Ovary (tissue), 9 donors: ENCODE measurements around the gene FAM229A. TPM values are rescaled to one million over a fixed set of nuclear protein-coding genes. Genes with fewer than 3 reads are reported as not detected.

Experiments used
- DNase-seq, 5 donors: peaks; one replicate each; pipeline ENCODE4 v3.0.0-alpha.2; 2019 to 2020
- H3K27ac ChIP-seq, 2 donors: fragments of 200-600 bp; one replicate each; pipeline versions ENCODE4 v1.5.1 to v1.8.0; 2019 to 2022
- H3K27me3 ChIP-seq: fragments of 200-600 bp; one replicate; pipeline ENCODE4 v1.8.0; 2022
- H3K36me3 ChIP-seq: fragments of 200-600 bp; sonication (generic); one replicate; pipeline ENCODE4 v1.5.1; 2019
- H3K4me1 ChIP-seq: one replicate; pipeline ENCODE4 v1.8.1; 2013; ENCODE audit warnings: mild to moderate bottlenecking, moderate library complexity; ENCODE audit not compliant: insufficient read depth
- H3K4me3 ChIP-seq: fragments of 200-600 bp; sonication (generic); one replicate; pipeline ENCODE4 v1.5.1; 2017
- H3K9me3 ChIP-seq, 2 donors: fragments of 200-600 bp in 1 of 2; sonication (generic) in 1 of 2; one replicate each; pipeline versions ENCODE4 v1.5.1 to v1.8.1; 2013 to 2019; ENCODE audit warnings: mild to moderate bottlenecking in 1 of 2, moderate library complexity in 1 of 2
- CTCF ChIP-seq, 3 donors: fragments of 450-650 bp in 2 of 3; fragments of 200-600 bp in 1 of 3; IDR thresholded peaks; one replicate each; pipeline versions ENCODE4 v1.5.1 to v1.8.0; 2016 to 2022; ENCODE audit warnings: antibody characterized with exemption in 3 of 3, mild to moderate bottlenecking in 1 of 3
- EP300 ChIP-seq: sonication (generic); formaldehyde crosslinking; IDR thresholded peaks from one replicate; pipeline ENCODE4 v1.6.1; 2017; ENCODE audit warnings: antibody characterized with exemption
- POLR2A ChIP-seq: fragments of 450-650 bp; IDR thresholded peaks from one replicate; pipeline ENCODE4 v1.6.1; 2017; ENCODE audit warnings: antibody characterized with exemption, mild to moderate bottlenecking, moderate library complexity
- WGBS, 3 donors: extraction: QIAGEN DNeasy Blood & Tissue Kit in 1 of 3; methylation state at CpG; one replicate each; pipeline versions ENCODE4 v1.1.5 to v1.1.7; 2013 to 2017; 5-methylcytosine and 5-hydroxymethylcytosine counted together
- intact Hi-C, 4 donors: fragments of 100-400 bp; cut with DNase I; formaldehyde crosslinking; loops; one replicate each; pipeline versions ENCODE4 v1.11.0 to v1.15.1; 2022 to 2023
- polyA plus RNA-seq, 2 donors: library from polyadenylated mRNA; stranded (reverse); fragments of 200-250 nt in 1 of 2; fragments of 350-450 nt in 1 of 2; fragmentation: Illumina TruSeq in 1 of 2; extraction: RNeasy Lipid Tissue Mini Kit (QIAGEN cat#74804) in 1 of 2; gene quantifications; one replicate each; pipeline ENCODE4 v1.2.3, GENCODE V29; 2013 to 2014
- total RNA-seq, 7 donors: library from RNA; depleted of rRNA in 2 of 7; stranded (reverse); fragments of >200 nt in 2 of 7; fragmentation: NEBNext Ultra II Directional in 3 of 7; extraction: Animal tissue kit (Norgen Biotek cat#: 25700) in 3 of 7; gene quantifications; one replicate each; pipeline versions ENCODE4 v1.1.0 to v1.2.4, GENCODE V29; 2016 to 2023
- donor health status: DM: no; HTN: no; CAD: no; lungs with moderate emphysema.
- donor health status: DM: no; HTN: no; CAD: no.
- donor health status: Bipolar disorder and iron deficiency.
- donor health status: DM: yes; HTN: yes; CAD: no.
- donor health status: DM: no; HTN: no; CAD: no.
- donor health status: DM: yes; HTN: yes; CAD: no.

The FAM229A gene
- total and polyA plus RNA-seq, 9 donors = 3.0 to 27.0 (median 14.0) TPM

DNA sequence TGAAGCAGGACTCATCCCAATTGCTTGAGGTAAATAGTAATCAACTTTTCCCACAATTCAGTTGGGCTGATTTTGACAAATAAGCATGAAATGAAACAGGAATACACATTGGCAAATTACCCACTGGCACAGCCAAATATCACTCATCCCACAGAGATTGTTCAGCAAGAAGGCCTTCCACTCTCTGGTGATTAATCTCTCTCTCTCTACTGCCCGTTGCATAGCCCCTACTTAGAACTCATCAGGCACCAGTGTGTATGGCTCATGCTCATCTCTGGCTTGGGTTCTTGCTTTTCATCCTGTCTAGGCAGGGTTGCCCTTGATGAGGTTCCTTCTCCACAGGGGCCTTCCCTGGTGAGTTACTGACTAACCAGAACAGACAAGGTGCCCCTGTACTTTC, 30.9 kb upstream of the FAM229A start:
- Histone ChIP-seq H3K36me3 (no peaks in the 10 kb centered on the region), H3K27me3 (no peaks in the 10 kb centered on the region), H3K27ac (peak overlapping the region in 1 of 2 donors; percentile 14), H3K4me3 (peak overlapping the region; percentile 67), H3K4me1 (peaks cover 18% of the 10 kb centered on the region), H3K9me3 (no peaks in the 10 kb centered on the region)
- DNase-seq = no peak
- TF ChIP-seq EP300 = no peak
- no peak for TF ChIP-seq POLR2A
- no peak for TF ChIP-seq CTCF (IDR thresholded peaks at IDR 0.05)
- WGBS, 3 donors = 5 to 33% (median 21%) methylated on average over 1 of the region's 1 CpG
- intact Hi-C loops = no loop called here

DNA sequence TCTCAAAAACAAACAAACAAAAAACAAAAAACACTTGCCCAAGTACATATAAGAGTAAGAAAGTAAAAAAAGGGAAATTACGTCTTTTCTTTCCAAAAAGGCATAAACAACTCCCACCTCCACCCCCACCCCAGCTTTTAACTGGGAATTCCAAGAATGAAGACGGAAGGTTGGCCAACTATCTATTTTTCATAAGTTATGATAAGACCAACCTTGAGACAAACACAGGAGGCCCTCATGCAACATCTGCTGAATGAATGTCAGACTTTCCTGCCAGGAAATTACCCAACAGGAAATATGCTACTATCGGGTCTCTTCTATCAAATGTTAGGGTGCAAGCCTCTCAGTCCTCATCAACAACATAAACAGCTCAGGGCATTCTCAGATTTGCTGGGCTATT, 30.0 kb upstream of the FAM229A start:
- H3K9me3 ChIP-seq = no peaks in the 10 kb centered on the region
- DNase-seq = peak in 1 of 5 donors; percentile 35
- peak overlapping the region; percentile 7 for H3K4me3 ChIP-seq
- peaks cover 18% of the 10 kb centered on the region for H3K4me1 ChIP-seq
- no peak for TF ChIP-seq CTCF (IDR thresholded peaks at IDR 0.05)
- TF ChIP-seq EP300 = no peak
- TF ChIP-seq POLR2A = no peak
- no peaks in the 10 kb centered on the region for H3K27me3 ChIP-seq
- no peak overlapping the region for H3K27ac ChIP-seq
- 8 to 19% (median 19%) methylated on average over 3 of the region's 3 CpGs for WGBS, 3 donors
- intact Hi-C loops = no loop called here
- H3K36me3 ChIP-seq = no peaks in the 10 kb centered on the region

DNA sequence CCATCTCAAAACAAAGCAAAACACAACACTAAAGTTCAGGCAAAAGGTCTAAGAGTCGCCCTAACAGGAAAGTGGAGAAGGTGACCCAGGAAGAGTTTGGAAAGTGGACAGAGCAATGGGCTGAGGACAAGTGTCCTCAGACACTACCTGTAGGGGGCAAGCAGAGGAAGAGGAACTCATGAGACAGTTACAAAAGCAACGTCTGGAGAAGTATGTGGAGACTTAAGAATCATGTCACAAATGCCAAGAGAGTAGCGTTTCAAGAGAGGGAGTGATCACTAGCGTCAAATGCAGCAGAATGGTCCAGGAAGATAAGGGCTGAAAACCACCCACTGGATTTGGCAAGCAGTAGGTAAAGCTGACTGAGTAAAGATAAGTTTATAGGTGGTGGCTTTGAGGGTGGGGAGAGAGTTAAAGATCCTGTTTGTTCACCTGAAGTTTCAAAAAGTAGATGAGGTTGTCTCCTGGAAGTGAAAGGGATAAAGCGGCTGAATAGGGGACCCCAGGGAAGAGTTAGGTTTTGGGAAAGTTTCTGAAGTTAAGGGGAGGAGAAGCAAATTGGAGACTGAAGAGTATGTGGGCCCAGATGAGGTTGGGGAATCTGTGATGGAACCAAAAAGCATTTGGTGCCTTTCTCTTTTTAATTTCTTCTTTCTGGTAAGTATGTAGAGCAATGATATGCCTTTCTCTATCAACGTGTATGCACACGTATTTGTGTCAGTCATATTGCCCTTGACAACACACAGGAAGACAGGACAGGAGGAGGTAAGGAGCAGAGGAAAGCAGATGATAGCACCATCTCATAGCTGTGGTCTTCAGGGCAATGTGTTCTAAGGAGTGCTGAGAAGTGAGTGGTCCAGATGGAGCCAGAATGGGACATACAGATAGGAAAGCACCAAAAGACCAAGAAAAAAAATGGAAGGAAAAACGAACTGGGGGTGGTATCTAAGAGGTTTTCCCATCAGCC, 28.9 kb upstream of the FAM229A start:
- Histone ChIP-seq H3K9me3 (no peaks in the 10 kb centered on the region), H3K27ac (no peak overlapping the region), H3K4me1 (peaks cover 18% of the 10 kb centered on the region), H3K36me3 (no peaks in the 10 kb centered on the region), H3K4me3 (no peak overlapping the region), H3K27me3 (no peaks in the 10 kb centered on the region)
- WGBS, 3 donors = 42 to 46% (median 46%) methylated on average over 8 of the region's 8 CpGs
- intact Hi-C loops = no loop called here
- TF ChIP-seq CTCF (IDR thresholded peaks at IDR 0.05) (no peak), EP300 (no peak), POLR2A (no peak)
- DNase-seq = no peak

- Histone ChIP-seq H3K4me1 (peaks cover 17% of the 10 kb centered on the region), H3K4me3 (no peak overlapping the region), H3K36me3 (no peaks in the 10 kb centered on the region), H3K27ac (no peak overlapping the region), H3K27me3 (no peaks in the 10 kb centered on the region), H3K9me3 (no peaks in the 10 kb centered on the region)
- intact Hi-C loops = no loop called here
- TF ChIP-seq CTCF (IDR thresholded peaks at IDR 0.05) = no peak
- TF ChIP-seq POLR2A = no peak
- no peak for TF ChIP-seq EP300
- DNase-seq = no peak
- 28 to 40% (median 29%) methylated on average over 6 of the region's 6 CpGs for WGBS, 3 donors
Measured at GRCh38 chr1:32388641-32389040, 26.4 kb upstream of the FAM229A start.
